ENCODE data around the gene IFRD2.

DNA sequence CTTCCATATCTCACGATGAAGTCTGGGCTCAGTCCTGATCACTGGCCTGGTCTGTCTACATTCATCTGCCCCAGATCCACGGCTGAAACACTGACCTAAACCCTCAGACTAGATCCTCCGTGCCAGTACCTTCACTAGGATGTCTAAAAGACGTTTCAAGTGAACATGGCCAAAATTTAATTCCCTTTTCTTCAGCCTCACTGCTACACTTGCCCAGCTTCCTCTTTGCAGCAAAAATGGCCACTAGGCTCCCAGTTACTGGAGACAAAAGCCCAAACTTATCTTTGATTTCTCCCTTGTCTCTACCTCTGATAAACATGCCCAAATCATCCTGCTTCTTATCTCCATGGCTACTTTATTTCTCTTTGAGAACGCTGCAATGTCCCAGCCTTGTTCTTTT lies 46.7 kb upstream of the IFRD2 start:
- TF ChIP-seq CTCF (IDR thresholded peaks at IDR 0.05 in 2 of 3, conservative IDR thresholded peaks at IDR 0.05 in 1 of 3; ENCODE audit: insufficient read depth in 2 of 3, low read depth in 1 of 3, low read length in 3 of 3), result no peak
- no peak for TF ChIP-seq RAD21 (CRISPR knock-in tag; conservative IDR thresholded peaks at IDR 0.05 in 1 of 2, IDR thresholded peaks at IDR 0.05 in 1 of 2)
- no peak for TF ChIP-seq GTF2F1 (IDR thresholded peaks at IDR 0.05; ENCODE audit: low read depth, low read length)
- no peak for TF ChIP-seq RFX5 (IDR thresholded peaks at IDR 0.05; ENCODE audit: low read depth, low read length)
- TF ChIP-seq, protein P1, sequence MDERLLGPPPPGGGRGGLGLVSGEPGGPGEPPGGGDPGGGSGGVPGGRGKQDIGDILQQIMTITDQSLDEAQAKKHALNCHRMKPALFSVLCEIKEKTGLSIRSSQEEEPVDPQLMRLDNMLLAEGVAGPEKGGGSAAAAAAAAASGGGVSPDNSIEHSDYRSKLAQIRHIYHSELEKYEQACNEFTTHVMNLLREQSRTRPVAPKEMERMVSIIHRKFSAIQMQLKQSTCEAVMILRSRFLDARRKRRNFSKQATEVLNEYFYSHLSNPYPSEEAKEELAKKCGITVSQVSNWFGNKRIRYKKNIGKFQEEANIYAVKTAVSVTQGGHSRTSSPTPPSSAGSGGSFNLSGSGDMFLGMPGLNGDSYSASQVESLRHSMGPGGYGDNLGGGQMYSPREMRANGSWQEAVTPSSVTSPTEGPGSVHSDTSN (CRISPR knock-in tag; IDR thresholded peaks at IDR 0.05; ENCODE audit: low read depth), result no peak
- TF ChIP-seq, protein P1 (tag; conservative IDR thresholded peaks at IDR 0.05; ENCODE audit: low read depth), result no peak
- TF ChIP-seq ADNP (tag; IDR thresholded peaks at IDR 0.05), result no peak
- no peak for TF ChIP-seq FIP1L1 (IDR thresholded peaks at IDR 0.05; ENCODE audit: low read depth, low read length, poor library complexity, severe bottlenecking)
- no peak for TF ChIP-seq PHB2 (IDR thresholded peaks at IDR 0.05; ENCODE audit: low read depth)
- TF ChIP-seq, protein P2, sequence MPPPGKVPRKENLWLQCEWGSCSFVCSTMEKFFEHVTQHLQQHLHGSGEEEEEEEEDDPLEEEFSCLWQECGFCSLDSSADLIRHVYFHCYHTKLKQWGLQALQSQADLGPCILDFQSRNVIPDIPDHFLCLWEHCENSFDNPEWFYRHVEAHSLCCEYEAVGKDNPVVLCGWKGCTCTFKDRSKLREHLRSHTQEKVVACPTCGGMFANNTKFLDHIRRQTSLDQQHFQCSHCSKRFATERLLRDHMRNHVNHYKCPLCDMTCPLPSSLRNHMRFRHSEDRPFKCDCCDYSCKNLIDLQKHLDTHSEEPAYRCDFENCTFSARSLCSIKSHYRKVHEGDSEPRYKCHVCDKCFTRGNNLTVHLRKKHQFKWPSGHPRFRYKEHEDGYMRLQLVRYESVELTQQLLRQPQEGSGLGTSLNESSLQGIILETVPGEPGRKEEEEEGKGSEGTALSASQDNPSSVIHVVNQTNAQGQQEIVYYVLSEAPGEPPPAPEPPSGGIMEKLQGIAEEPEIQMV (tag; conservative IDR thresholded peaks at IDR 0.05; ENCODE audit: low read depth), result no peak
- TF ChIP-seq FOXP1 (CRISPR knock-in tag; IDR thresholded peaks at IDR 0.05), result no peak
- TF ChIP-seq, protein P3, sequence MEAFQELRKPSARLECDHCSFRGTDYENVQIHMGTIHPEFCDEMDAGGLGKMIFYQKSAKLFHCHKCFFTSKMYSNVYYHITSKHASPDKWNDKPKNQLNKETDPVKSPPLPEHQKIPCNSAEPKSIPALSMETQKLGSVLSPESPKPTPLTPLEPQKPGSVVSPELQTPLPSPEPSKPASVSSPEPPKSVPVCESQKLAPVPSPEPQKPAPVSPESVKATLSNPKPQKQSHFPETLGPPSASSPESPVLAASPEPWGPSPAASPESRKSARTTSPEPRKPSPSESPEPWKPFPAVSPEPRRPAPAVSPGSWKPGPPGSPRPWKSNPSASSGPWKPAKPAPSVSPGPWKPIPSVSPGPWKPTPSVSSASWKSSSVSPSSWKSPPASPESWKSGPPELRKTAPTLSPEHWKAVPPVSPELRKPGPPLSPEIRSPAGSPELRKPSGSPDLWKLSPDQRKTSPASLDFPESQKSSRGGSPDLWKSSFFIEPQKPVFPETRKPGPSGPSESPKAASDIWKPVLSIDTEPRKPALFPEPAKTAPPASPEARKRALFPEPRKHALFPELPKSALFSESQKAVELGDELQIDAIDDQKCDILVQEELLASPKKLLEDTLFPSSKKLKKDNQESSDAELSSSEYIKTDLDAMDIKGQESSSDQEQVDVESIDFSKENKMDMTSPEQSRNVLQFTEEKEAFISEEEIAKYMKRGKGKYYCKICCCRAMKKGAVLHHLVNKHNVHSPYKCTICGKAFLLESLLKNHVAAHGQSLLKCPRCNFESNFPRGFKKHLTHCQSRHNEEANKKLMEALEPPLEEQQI (IDR thresholded peaks at IDR 0.05), result no peak
